ENCODE measurements around the gene SNCAIP. TPM values are rescaled to one million over a fixed set of nuclear protein-coding genes. Genes with fewer than 3 reads are reported as not detected.

The SNCAIP gene
- total and polyA plus RNA-seq, 3 donors from 2014 or later, result 12.7 to 28.4 (median 16.1) TPM

GRCh38 chr5:122292332-122292731 is 19.7 kb upstream of the SNCAIP start:
- DNase-seq, result no peak
- 25 to 62% methylated on average over 2 of the region's 2 CpGs for WGBS, 2 donors
- Histone ChIP-seq H3K4me1 (no peaks in the 10 kb centered on the region), H3K27ac (no peak overlapping the region), H3K27me3 (no peaks in the 10 kb centered on the region), H3K9me3 (no peaks in the 10 kb centered on the region), H3K36me3 (ENCODE audit: low read depth, missing control alignments) (no peaks in the 10 kb centered on the region), H3K4me3 (no peak overlapping the region)
- TF ChIP-seq CTCF (IDR thresholded peaks at IDR 0.05) (no peak), POLR2A (IDR thresholded peaks at IDR 0.05) (no peak)
- intact Hi-C loops (cut with DNase I; ENCODE audit: low total_unique reads), result no loop called here

DNA sequence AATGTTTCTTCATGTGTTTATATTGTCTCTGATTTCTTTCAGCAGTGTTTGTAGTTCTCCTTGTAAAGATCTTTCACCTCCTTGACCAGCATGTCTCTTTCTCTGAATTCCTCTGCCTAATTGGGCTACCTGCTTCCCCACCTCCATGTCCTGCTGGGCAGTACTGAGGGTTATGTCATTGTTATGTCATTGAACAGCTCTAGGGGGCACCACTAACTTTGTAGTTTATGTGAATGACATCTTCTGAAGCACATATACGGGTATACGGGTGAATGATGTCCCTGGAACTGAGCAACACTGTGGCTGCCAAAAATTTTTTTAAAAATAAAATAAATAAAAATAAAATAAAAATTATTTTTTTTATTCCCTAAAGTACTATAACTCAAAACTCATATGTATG is 16.9 kb upstream of the SNCAIP start:
- intact Hi-C loops (cut with DNase I; ENCODE audit: low total_unique reads), result no loop called here
- WGBS, 2 donors, result 73 to 76% methylated on average over 2 of the region's 2 CpGs

GRCh38 chr5:122296871-122297270 is 15.2 kb upstream of the SNCAIP start:
- no peak overlapping the region for H3K4me3 ChIP-seq
- H3K36me3 ChIP-seq (ENCODE audit: low read depth, missing control alignments), result no peaks in the 10 kb centered on the region
- no peaks in the 10 kb centered on the region for H3K9me3 ChIP-seq
- intact Hi-C loops (cut with DNase I; ENCODE audit: low total_unique reads), result no loop called here
- no peak for DNase-seq
- 88 to 91% methylated on average over 2 of the region's 2 CpGs for WGBS, 2 donors
- H3K27ac ChIP-seq, result no peak overlapping the region
- H3K27me3 ChIP-seq, result no peaks in the 10 kb centered on the region
- TF ChIP-seq CTCF (IDR thresholded peaks at IDR 0.05), result no peak
- TF ChIP-seq POLR2A (IDR thresholded peaks at IDR 0.05), result no peak
- H3K4me1 ChIP-seq, result no peaks in the 10 kb centered on the region

More for the DNA sequence above, 16.9 kb upstream of the SNCAIP start:
- Histone ChIP-seq H3K4me3 (no peak overlapping the region), H3K27me3 (no peaks in the 10 kb centered on the region), H3K4me1 (no peaks in the 10 kb centered on the region), H3K36me3 (ENCODE audit: low read depth, missing control alignments) (no peaks in the 10 kb centered on the region), H3K27ac (no peak overlapping the region), H3K9me3 (no peaks in the 10 kb centered on the region)
- DNase-seq, result no peak
- no peak for TF ChIP-seq POLR2A (IDR thresholded peaks at IDR 0.05)

GRCh38 chr5:122297587-122298298 is 14.3 kb upstream of the SNCAIP start:
- TF ChIP-seq CTCF (IDR thresholded peaks at IDR 0.05) (no peak), POLR2A (IDR thresholded peaks at IDR 0.05) (no peak)
- 77 to 82% methylated on average over 6 of the region's 6 CpGs for WGBS, 2 donors
- Histone ChIP-seq H3K27me3 (no peaks in the 10 kb centered on the region), H3K4me3 (no peak overlapping the region), H3K36me3 (ENCODE audit: low read depth, missing control alignments) (no peaks in the 10 kb centered on the region), H3K4me1 (no peaks in the 10 kb centered on the region), H3K9me3 (no peaks in the 10 kb centered on the region), H3K27ac (no peak overlapping the region)
- intact Hi-C loops (cut with DNase I; ENCODE audit: low total_unique reads), result no loop called here
- no peak for DNase-seq

- no peak for TF ChIP-seq POLR2A (IDR thresholded peaks at IDR 0.05)
- intact Hi-C loops (cut with DNase I; ENCODE audit: low total_unique reads), result no loop called here
- Histone ChIP-seq H3K4me1 (no peaks in the 10 kb centered on the region), H3K9me3 (no peaks in the 10 kb centered on the region), H3K36me3 (ENCODE audit: low read depth, missing control alignments) (no peaks in the 10 kb centered on the region), H3K27ac (no peak overlapping the region), H3K27me3 (no peaks in the 10 kb centered on the region), H3K4me3 (no peak overlapping the region)
- DNase-seq, result no peak
- 80 to 96% methylated on average over 1 of the region's 1 CpG for WGBS, 2 donors
These were observed 11.7 kb upstream of the SNCAIP start for GRCh38 chr5:122300374-122300773.

DNA sequence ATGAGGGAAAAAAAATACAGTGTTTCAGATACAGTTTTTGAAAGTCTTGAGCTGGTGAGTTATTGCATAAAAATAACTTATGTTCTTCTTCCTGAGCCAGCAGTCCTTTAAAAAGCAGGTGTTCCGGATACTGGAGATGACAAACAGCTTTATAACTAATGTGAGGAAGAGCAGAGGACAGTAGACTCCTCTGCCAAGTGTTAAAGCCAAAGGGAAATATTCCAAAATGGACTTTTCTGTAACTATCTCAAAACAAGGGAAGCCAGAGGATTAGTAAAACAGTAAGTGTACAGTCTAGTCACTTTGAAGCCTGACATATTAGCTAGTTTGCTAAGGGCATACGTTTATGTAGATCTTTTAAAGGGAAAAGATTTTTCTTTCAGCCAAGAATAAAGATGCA is 11.0 kb upstream of the SNCAIP start:
- no peaks in the 10 kb centered on the region for H3K9me3 ChIP-seq
- H3K27ac ChIP-seq, result no peak overlapping the region

More for the DNA sequence above, 11.0 kb upstream of the SNCAIP start:
- H3K4me1 ChIP-seq, result no peaks in the 10 kb centered on the region
- DNase-seq, result no peak
- H3K27me3 ChIP-seq, result no peaks in the 10 kb centered on the region
- intact Hi-C loops (cut with DNase I; ENCODE audit: low total_unique reads), result no loop called here
- no peak overlapping the region for H3K4me3 ChIP-seq
- H3K36me3 ChIP-seq (ENCODE audit: low read depth, missing control alignments), result no peaks in the 10 kb centered on the region
- TF ChIP-seq POLR2A (IDR thresholded peaks at IDR 0.05), result no peak
- no peak for TF ChIP-seq CTCF (IDR thresholded peaks at IDR 0.05)
- 45 to 48% methylated on average over 2 of the region's 2 CpGs for WGBS, 2 donors
